K562 (cell line): ENCODE measurements around the gene NPIPB2. TPM values are rescaled to one million over a fixed set of nuclear protein-coding genes. Genes with fewer than 3 reads are reported as not detected.

ENCODE experiments used
- ATAC-seq: fragments of 200-7000 bp; cut with Tn5 transposase; 3 replicates; pipeline ENCODE4 v1.9.1; 2020; ENCODE audit warnings: moderate library complexity
- BruUV-seq: library from RNA; stranded (reverse); fragments of 400-500 nt; replicated peaks from 2 replicates; lab custom pipeline; 2021; lab: Mats Ljungman, UMichigan
- CTCF ChIA-PET: fragments of 300-600 bp; formaldehyde crosslinking; extraction: SDS; loops from one replicate; lab custom pipeline; 2021; ENCODE audit warnings: low intra/inter-chr PET ratio; lab: Yijun Ruan, JAX
- POLR2A ChIA-PET: fragments of 300-600, 350-650 bp; sonication (Branson Sonifier 250); formaldehyde crosslinking; extraction: SDS; loops from one replicate; lab custom pipeline; 2021; ENCODE audit warnings: antibody characterized with exemption, inconsistent platforms; lab: Yijun Ruan, JAX
- DNase-seq, 4 experiments: peaks; one replicate each; pipeline versions ENCODE4 v3.0.0 to v3.0.0-alpha.2; 2011 to 2018; ENCODE audit warnings: low spot score in 3 of 4, mixed read lengths in 3 of 4; ENCODE audit errors: extremely low read depth in 1 of 4
- FAIRE-seq: peaks from 2 replicates; lab custom pipeline; 2011; peaks lifted over from hg19 to GRCh38; lab: Jason Lieb, UNC
- H2AFZ ChIP-seq: 2 replicates; pipeline ENCODE4 v1.6.0; 2011; ENCODE audit warnings: low read depth, low read length, control low read depth, inconsistent platforms
- H3K27ac ChIP-seq: fragments of 200-600 bp; 3 replicates; pipeline ENCODE4 v1.8.0; 2011; ENCODE audit warnings: low read depth, mild to moderate bottlenecking, control low read depth, inconsistent platforms, low read length, moderate library complexity, mixed read lengths; ENCODE audit errors: extremely low read depth
- H3K27me3 ChIP-seq, 2 experiments: fragments of 300-600 bp in 1 of 2; 2 replicates in 1 of 2; 3 replicates in 1 of 2; pipeline versions ENCODE4 v1.6.0 to v1.8.0; 2011; ENCODE audit warnings: inconsistent platforms in 2 of 2, low read length in 2 of 2, mild to moderate bottlenecking in 1 of 2, mixed read lengths in 1 of 2, moderate library complexity in 1 of 2; ENCODE audit not compliant: control insufficient read depth in 2 of 2, insufficient read depth in 2 of 2
- H3K36me3 ChIP-seq: fragments of 300-600 bp; 3 replicates; pipeline ENCODE4 v1.8.0; 2011; ENCODE audit warnings: mild to moderate bottlenecking, low read length, inconsistent platforms; ENCODE audit not compliant: control insufficient read depth, insufficient read depth
- H3K4me1 ChIP-seq, 2 experiments: fragments of 200-600 bp in 1 of 2; replicated peaks in 1 of 2; 2 replicates in 1 of 2; 3 replicates in 1 of 2; pipeline versions ENCODE4 v1.5.1 to v1.8.0; 2011; ENCODE audit warnings: inconsistent platforms in 2 of 2, low read length in 2 of 2, mild to moderate bottlenecking in 1 of 2, mixed read lengths in 1 of 2, moderate library complexity in 1 of 2; ENCODE audit not compliant: control insufficient read depth in 2 of 2, insufficient read depth in 2 of 2
- H3K4me2 ChIP-seq: 2 replicates; pipeline ENCODE4 v1.6.1; 2011; ENCODE audit warnings: low read length, control low read depth, inconsistent platforms, mixed read lengths; ENCODE audit not compliant: insufficient read depth
- H3K4me3 ChIP-seq: fragments of 200-600 bp; sonication (generic), shearing (Covaris generic); 2 replicates; pipeline ENCODE4 v1.5.1; 2016; ENCODE audit warnings: control low read depth, inconsistent platforms
- H3K79me2 ChIP-seq: fragments of 200-600 bp; 3 replicates; pipeline ENCODE4 v1.8.0; 2011; ENCODE audit warnings: low read length, inconsistent platforms; ENCODE audit not compliant: control insufficient read depth, insufficient read depth
- H3K9ac ChIP-seq, 2 experiments: 2 replicates each; pipeline versions ENCODE4 v1.6.0 to v1.6.1; 2011; ENCODE audit warnings: low read depth in 2 of 2, low read length in 2 of 2, control low read depth in 1 of 2, inconsistent platforms in 1 of 2, mild to moderate bottlenecking in 1 of 2, mixed read lengths in 1 of 2; ENCODE audit not compliant: insufficient read depth in 1 of 2
- H3K9me1 ChIP-seq: one replicate; pipeline ENCODE4 v1.6.0; 2011; ENCODE audit warnings: inconsistent platforms, mild to moderate bottlenecking, low read length, moderate library complexity; ENCODE audit not compliant: control insufficient read depth, insufficient read depth
- H3K9me3 ChIP-seq: replicated peaks from 2 replicates; pipeline ENCODE4 v1.5.1; 2011; ENCODE audit warnings: low read depth, low read length, inconsistent platforms; ENCODE audit not compliant: control insufficient read depth, insufficient read depth
- H4K20me1 ChIP-seq: replicated peaks from 2 replicates; pipeline ENCODE4 v1.6.1; 2011; ENCODE audit warnings: low read length, inconsistent platforms, mixed read lengths; ENCODE audit not compliant: control insufficient read depth, insufficient read depth
- GATAD2B ChIP-seq: fragments of 450-650 bp; IDR thresholded peaks from 2 replicates; pipeline ENCODE4 v1.6.1; 2017; ENCODE audit warnings: mild to moderate bottlenecking, borderline replicate concordance
- LARP7 ChIP-seq: fragments of 450-650 bp; IDR thresholded peaks from 2 replicates; pipeline ENCODE4 v1.6.1; 2016
- NELFE ChIP-seq: IDR thresholded peaks from 2 replicates; pipeline ENCODE4 v1.6.1; 2011; ENCODE audit warnings: mild to moderate bottlenecking; ENCODE audit not compliant: insufficient read depth, insufficient read length
- RBM25 ChIP-seq: fragments of 200-400 bp; formaldehyde crosslinking; IDR thresholded peaks from 2 replicates; pipeline ENCODE4 v1.6.1; 2018; ENCODE audit warnings: low read length, low read depth, moderate library complexity; ENCODE audit not compliant: severe bottlenecking
- SMARCC2 ChIP-seq: fragments of 450-650 bp; IDR thresholded peaks from 2 replicates; pipeline ENCODE4 v1.6.1; 2017; ENCODE audit warnings: antibody characterized with exemption, moderate library complexity, mild to moderate bottlenecking, low read depth
- STAT5B ChIP-seq: fragments of 250-450 bp; sonication (Bioruptor Pico); IDR thresholded peaks from 2 replicates; pipeline ENCODE4 v1.8.0; 2021; ENCODE audit warnings: mild to moderate bottlenecking, inconsistent platforms
- TBP ChIP-seq: optimal IDR thresholded peaks from 2 replicates; pipeline ENCODE3; 2011; ENCODE audit warnings: low read depth, low read length, improper control_type of control experiment
- XRCC5 ChIP-seq: fragments of 200-400 bp; formaldehyde crosslinking; IDR thresholded peaks from 2 replicates; pipeline ENCODE4 v1.6.1; 2017; ENCODE audit warnings: low read depth, mild to moderate bottlenecking, low read length
- ZKSCAN3 ChIP-seq: fragments of 250-450 bp; sonication (Bioruptor Pico); IDR thresholded peaks from 2 replicates; pipeline ENCODE4 v1.4.0; 2020
- ZNF3 ChIP-seq: fragments of 250-450 bp; sonication (Bioruptor Pico); IDR thresholded peaks from 2 replicates; pipeline ENCODE4 v1.5.0; 2021; ENCODE audit warnings: mild to moderate bottlenecking, moderate library complexity
- WGBS: fragments of 100-300 bp; shearing (Covaris generic); methylation state at CpG from one replicate; pipeline ENCODE4 v1.1.6; 2016; ENCODE audit warnings: low coverage, mixed read lengths; ENCODE audit not compliant: insufficient coverage; ENCODE audit errors: missing lambda C conversion rate; 5-methylcytosine and 5-hydroxymethylcytosine counted together
- in situ Hi-C: fragments of 300-500 bp; cut with MboI; formaldehyde crosslinking; loops from 4 replicates; pipeline ENCODE4 v1.15.0; 2018; ENCODE audit warnings: inconsistent platforms, mixed read lengths
- intact Hi-C: fragments of 100-400 bp; cut with micrococcal nuclease; formaldehyde crosslinking; loops from 2 replicates; pipeline ENCODE4 v1.14.2; 2022
- polyA plus RNA-seq, 8 experiments: library from polyadenylated mRNA; depleted of rRNA in 4 of 8; stranded (reverse) in 5 of 8; unstranded in 3 of 8; fragments of >200 nt; fragmentation: Nextera tagmentation in 2 of 8; fragmentation: Illumina TruSeq in 1 of 8; extraction: Ambion mirVana in 2 of 8; extraction: Trizol in 1 of 8; gene quantifications; 2 replicates each; pipeline versions ENCODE4 v1.2.1 to v1.2.3, GENCODE V29; 2011 to 2014; ENCODE audit warnings: inconsistent platforms in 1 of 8, missing spikeins in 1 of 8
- total RNA-seq, 7 experiments: library from RNA; depleted of rRNA in 6 of 7; stranded (reverse); fragments of >200 nt in 6 of 7; fragmentation: Illumina TruSeq in 2 of 7; extraction: Trizol in 2 of 7; gene quantifications; 2 replicates each; pipeline versions ENCODE4 v1.2.1 to v1.2.3, GENCODE V29; 2011 to 2021; ENCODE audit warnings: low replicate concordance in 1 of 7
- TF ChIP-seq, protein P1 (sequence below): fragments of 450-650 bp; IDR thresholded peaks from 2 replicates; pipeline ENCODE4 v1.6.1; 2018; ENCODE audit not compliant: partially characterized antibody

The NPIPB2 gene
- total and polyA plus RNA-seq, 9 of the 15 experiments (the other 6 are each of a cell fraction or from before 2014, with no cell fraction given): 0.21 to 2.9 (median 1.6) TPM; not detected in 1

DNA sequence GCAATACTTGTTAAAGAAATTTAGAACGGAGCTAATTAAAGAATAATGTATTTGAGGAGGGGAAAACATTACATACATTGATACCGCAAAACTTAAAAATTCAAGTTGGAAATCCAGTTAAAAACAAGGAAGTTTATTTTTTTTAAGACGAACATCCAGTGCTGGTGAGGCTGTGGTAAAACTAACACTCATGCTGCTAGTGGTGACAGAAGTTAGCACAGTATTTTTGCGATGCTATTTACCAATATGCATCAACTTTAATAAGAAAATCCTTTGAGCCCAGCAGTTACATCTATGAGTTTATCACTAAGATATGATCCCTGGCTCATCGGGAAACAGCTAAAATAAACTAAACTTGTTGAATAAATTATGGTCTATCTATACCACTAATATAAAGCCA lies 57.8 kb downstream of the NPIPB2 start:
- WGBS: 99% methylated on average over 5 of the region's 5 CpGs
- ChIA-PET CTCF (no interaction called here), POLR2A (no interaction called here)
- Histone ChIP-seq H3K36me3 (peaks cover 88% of the 10 kb centered on the region), H3K4me3 (no peak overlapping the region), H3K4me1 (no peaks in the 10 kb centered on the region), H4K20me1 (no peaks in the 10 kb centered on the region), H3K9ac (no peak overlapping the region), H3K9me1 (no peaks in the 10 kb centered on the region), H3K9me3 (no peaks in the 10 kb centered on the region), H3K79me2 (0 out of 3 replicates have a peak, but pooled peaks cover 5% of the 10 kb centered on the region), H2AFZ (no peak overlapping the region), H3K4me2 (no peak overlapping the region), H3K27ac (no peak overlapping the region), H3K27me3 (no peaks in the 10 kb centered on the region)
- no TSS peak for BruUV-seq
- TF ChIP-seq GATAD2B (no peak), RBM25 (peak; percentile 93)
- in situ Hi-C loops (no loop called here), intact Hi-C loops (no loop called here)
- ATAC-seq: no peak
- no peak for FAIRE-seq
- no peak for DNase-seq

DNA sequence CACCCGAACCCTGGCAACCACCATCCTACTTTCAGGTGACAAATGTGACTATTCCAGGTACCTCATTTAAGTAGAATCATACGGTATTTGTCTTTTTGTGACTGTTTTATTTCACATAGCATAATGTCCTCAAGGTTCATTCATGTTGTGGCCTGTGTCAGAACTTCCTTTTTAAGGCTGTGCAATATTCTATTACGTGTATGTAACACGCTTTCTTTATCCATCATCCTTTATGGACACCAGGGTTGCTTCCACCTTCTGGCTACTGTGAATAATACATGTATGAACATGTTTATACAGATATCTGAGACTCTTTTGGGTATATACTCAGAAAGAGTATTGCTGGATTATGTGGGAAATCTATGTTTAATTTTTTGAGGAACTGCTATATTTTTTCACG lies 61.8 kb downstream of the NPIPB2 start:
- DNase-seq (no peak), FAIRE-seq (no peak), ATAC-seq (no peak)
- WGBS: 94% methylated on average over 5 of the region's 5 CpGs
- TF ChIP-seq, protein P1, sequence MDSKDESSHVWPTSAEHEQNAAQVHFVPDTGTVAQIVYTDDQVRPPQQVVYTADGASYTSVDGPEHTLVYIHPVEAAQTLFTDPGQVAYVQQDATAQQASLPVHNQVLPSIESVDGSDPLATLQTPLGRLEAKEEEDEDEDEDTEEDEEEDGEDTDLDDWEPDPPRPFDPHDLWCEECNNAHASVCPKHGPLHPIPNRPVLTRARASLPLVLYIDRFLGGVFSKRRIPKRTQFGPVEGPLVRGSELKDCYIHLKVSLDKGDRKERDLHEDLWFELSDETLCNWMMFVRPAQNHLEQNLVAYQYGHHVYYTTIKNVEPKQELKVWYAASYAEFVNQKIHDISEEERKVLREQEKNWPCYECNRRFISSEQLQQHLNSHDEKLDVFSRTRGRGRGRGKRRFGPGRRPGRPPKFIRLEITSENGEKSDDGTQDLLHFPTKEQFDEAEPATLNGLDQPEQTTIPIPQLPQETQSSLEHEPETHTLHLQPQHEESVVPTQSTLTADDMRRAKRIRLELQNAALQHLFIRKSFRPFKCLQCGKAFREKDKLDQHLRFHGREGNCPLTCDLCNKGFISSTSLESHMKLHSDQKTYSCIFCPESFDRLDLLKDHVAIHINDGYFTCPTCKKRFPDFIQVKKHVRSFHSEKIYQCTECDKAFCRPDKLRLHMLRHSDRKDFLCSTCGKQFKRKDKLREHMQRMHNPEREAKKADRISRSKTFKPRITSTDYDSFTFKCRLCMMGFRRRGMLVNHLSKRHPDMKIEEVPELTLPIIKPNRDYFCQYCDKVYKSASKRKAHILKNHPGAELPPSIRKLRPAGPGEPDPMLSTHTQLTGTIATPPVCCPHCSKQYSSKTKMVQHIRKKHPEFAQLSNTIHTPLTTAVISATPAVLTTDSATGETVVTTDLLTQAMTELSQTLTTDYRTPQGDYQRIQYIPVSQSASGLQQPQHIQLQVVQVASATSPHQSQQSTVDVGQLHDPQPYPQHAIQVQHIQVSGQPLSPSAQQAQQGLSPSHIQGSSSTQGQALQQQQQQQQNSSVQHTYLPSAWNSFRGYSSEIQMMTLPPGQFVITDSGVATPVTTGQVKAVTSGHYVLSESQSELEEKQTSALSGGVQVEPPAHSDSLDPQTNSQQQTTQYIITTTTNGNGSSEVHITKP: no peak
- TF ChIP-seq STAT5B (CRISPR knock-in tag) (no peak), LARP7 (no peak), NELFE (no peak), ZNF3 (CRISPR knock-in tag) (no peak), XRCC5 (no peak), TBP (no peak), SMARCC2 (no peak), ZKSCAN3 (CRISPR knock-in tag) (no peak)
- Histone ChIP-seq H3K9ac (no peak overlapping the region), H3K4me3 (no peak overlapping the region), H3K79me2 (0 out of 3 replicates have a peak, but pooled peaks cover 5% of the 10 kb centered on the region), H3K36me3 (peaks cover 83% of the 10 kb centered on the region), H2AFZ (no peak overlapping the region), H3K27me3 (no peaks in the 10 kb centered on the region), H3K9me3 (no peaks in the 10 kb centered on the region), H3K27ac (no peak overlapping the region), H3K4me1 (no peaks in the 10 kb centered on the region), H3K9me1 (no peaks in the 10 kb centered on the region), H4K20me1 (no peaks in the 10 kb centered on the region), H3K4me2 (no peak overlapping the region)
- intact Hi-C loops (no loop called here), in situ Hi-C loops (no loop called here)
- CTCF ChIA-PET: no interaction called here
- BruUV-seq: TSS peak; percentile 10
- POLR2A ChIA-PET: interaction anchor here (1.3 kb wide), 1 partner anchor 11 kb away, joined by 3 read pairs; no protein-coding TSS in a partner anchor
